MM.1S (cell line): Measurements from ENCODE around the gene ACTN4.

Experiments
- CTCF ChIP-seq: fragments of 300-600 bp; sonication (generic); IDR thresholded peaks from 2 replicates; pipeline ENCODE4 v1.5.1; 2016; ENCODE audit warnings: antibody characterized with exemption, low read length, mixed read lengths
- EZH2 ChIP-seq: fragments of 300-600 bp; sonication (generic); optimal IDR thresholded peaks from 2 replicates; pipeline ENCODE3; 2017; ENCODE audit warnings: low read depth, mild to moderate bottlenecking, antibody characterized with exemption, low read length, mixed read lengths

GRCh38 chr19:38616265-38616664, 31.2 kb upstream of the ACTN4 start:
- no peak for TF ChIP-seq CTCF
- no peak for TF ChIP-seq EZH2
